Measurements from ENCODE around the gene LMOD2.

The LMOD2 gene

GRCh38 chr7:123705211-123705901 is 49.7 kb downstream of the LMOD2 start:
- Histone ChIP-seq H4K20me1 (ENCODE audit: insufficient read depth, low read length) (no peaks in the 10 kb centered on the region), H3K9me3 (ENCODE audit: low read length) (no peaks in the 10 kb centered on the region), H2AFZ (ENCODE audit: low read length) (no peak overlapping the region), H3K27me3 (ENCODE audit: insufficient read depth, low read length) (no peaks in the 10 kb centered on the region), H3K9ac (ENCODE audit: low read length) (no peak overlapping the region), H3K27ac (ENCODE audit: low read depth, low read length, poor library complexity, severe bottlenecking) (no peak overlapping the region), H3K4me3 (ENCODE audit: low read depth, low read length, poor library complexity, severe bottlenecking) (no peak overlapping the region), H3K4me1 (ENCODE audit: insufficient read depth, low read length, severe bottlenecking) (no peaks in the 10 kb centered on the region), H3F3A (ENCODE audit: insufficient read depth, low read length) (no peaks in the 10 kb centered on the region), H3K4me2 (ENCODE audit: low read length) (no peak overlapping the region), H3K9me2 (ENCODE audit: low read depth, low read length) (no peaks in the 10 kb centered on the region), H3K79me2 (ENCODE audit: insufficient read depth, low read length) (no peaks in the 10 kb centered on the region), H3K36me3 (ENCODE audit: insufficient read depth, low read length) (peaks cover 53% of the 10 kb centered on the region)
- TF ChIP-seq CTCF (IDR thresholded peaks at IDR 0.05; ENCODE audit: low read length) (no peak), EZH2 (IDR thresholded peaks at IDR 0.05; ENCODE audit: borderline replicate concordance, low read length) (no peak)

GRCh38 chr7:123709525-123709924 is 53.9 kb downstream of the LMOD2 start:
- no peak overlapping the region for H3K27ac ChIP-seq (ENCODE audit: low read depth, low read length, poor library complexity, severe bottlenecking)
- H3K4me3 ChIP-seq (ENCODE audit: low read depth, low read length, poor library complexity, severe bottlenecking): no peak overlapping the region
- H3K36me3 ChIP-seq (ENCODE audit: insufficient read depth, low read length): peaks cover 40% of the 10 kb centered on the region
- H3K4me2 ChIP-seq (ENCODE audit: low read length): no peak overlapping the region
- no peak overlapping the region for H3K9ac ChIP-seq (ENCODE audit: low read length)
- peaks cover 4% of the 10 kb centered on the region; the same call in 1 of the 2 replicates for H3K79me2 ChIP-seq (ENCODE audit: insufficient read depth, low read length)
- no peaks in the 10 kb centered on the region for H3K9me3 ChIP-seq (ENCODE audit: low read length)
- H4K20me1 ChIP-seq (ENCODE audit: insufficient read depth, low read length): no peaks in the 10 kb centered on the region
- no peaks in the 10 kb centered on the region for H3K27me3 ChIP-seq (ENCODE audit: insufficient read depth, low read length)
- H3K9me2 ChIP-seq (ENCODE audit: low read depth, low read length): no peaks in the 10 kb centered on the region
- H3K4me1 ChIP-seq (ENCODE audit: insufficient read depth, low read length, severe bottlenecking): no peaks in the 10 kb centered on the region
- TF ChIP-seq EZH2 (IDR thresholded peaks at IDR 0.05; ENCODE audit: borderline replicate concordance, low read length) (no peak), CTCF (IDR thresholded peaks at IDR 0.05; ENCODE audit: low read length) (no peak)
- no peak overlapping the region for H2AFZ ChIP-seq (ENCODE audit: low read length)
- H3F3A ChIP-seq (ENCODE audit: insufficient read depth, low read length): no peaks in the 10 kb centered on the region

GRCh38 chr7:123710683-123711082 is 55.0 kb downstream of the LMOD2 start:
- peaks cover 29% of the 10 kb centered on the region for H3K36me3 ChIP-seq (ENCODE audit: insufficient read depth, low read length)
- no peak overlapping the region for H3K9ac ChIP-seq (ENCODE audit: low read length)
- peaks cover 4% of the 10 kb centered on the region; the same call in 1 of the 2 replicates for H3K79me2 ChIP-seq (ENCODE audit: insufficient read depth, low read length)
- H3K9me2 ChIP-seq (ENCODE audit: low read depth, low read length): no peaks in the 10 kb centered on the region
- no peak overlapping the region for H3K4me2 ChIP-seq (ENCODE audit: low read length)
- no peaks in the 10 kb centered on the region for H4K20me1 ChIP-seq (ENCODE audit: insufficient read depth, low read length)
- H3K27me3 ChIP-seq (ENCODE audit: insufficient read depth, low read length): no peaks in the 10 kb centered on the region
- H3K27ac ChIP-seq (ENCODE audit: low read depth, low read length, poor library complexity, severe bottlenecking): no peak overlapping the region
- TF ChIP-seq CTCF (IDR thresholded peaks at IDR 0.05; ENCODE audit: low read length) (no peak), EZH2 (IDR thresholded peaks at IDR 0.05; ENCODE audit: borderline replicate concordance, low read length) (no peak)
- H3K4me3 ChIP-seq (ENCODE audit: low read depth, low read length, poor library complexity, severe bottlenecking): no peak overlapping the region
- H2AFZ ChIP-seq (ENCODE audit: low read length): no peak overlapping the region
- H3K4me1 ChIP-seq (ENCODE audit: insufficient read depth, low read length, severe bottlenecking): no peaks in the 10 kb centered on the region
- H3F3A ChIP-seq (ENCODE audit: insufficient read depth, low read length): no peaks in the 10 kb centered on the region
- no peaks in the 10 kb centered on the region for H3K9me3 ChIP-seq (ENCODE audit: low read length)

All from OCI-LY1 (cell line).